ENCODE results near the gene KAT6B.

The KAT6B gene

DNA sequence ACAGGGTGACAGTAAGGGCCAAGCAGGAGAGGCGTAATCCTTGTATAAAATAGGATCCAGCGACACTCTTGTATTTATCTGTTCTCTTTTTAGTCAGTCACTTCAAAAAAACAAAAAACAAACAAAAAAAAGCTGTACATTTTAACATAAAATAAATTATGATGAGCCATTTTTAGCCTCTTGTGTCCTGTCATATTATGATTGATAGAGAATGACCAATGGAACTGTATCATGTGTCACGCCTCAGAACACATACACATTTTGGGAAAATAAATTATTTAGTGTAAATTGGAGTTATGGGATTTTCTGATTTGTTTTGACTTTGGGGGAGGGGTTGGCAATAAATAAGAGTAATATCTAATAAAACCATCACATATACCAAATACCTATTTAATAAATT is 205.7 kb downstream of the KAT6B start:
- H3K9me3 ChIP-seq (ENCODE audit: insufficient read depth, low read depth, low read length): no peaks in the 10 kb centered on the region
- H3K27ac ChIP-seq (ENCODE audit: low read depth, low read length): no peak overlapping the region
- no peaks in the 10 kb centered on the region for H3K27me3 ChIP-seq (ENCODE audit: insufficient read depth, low read length)
- no peak overlapping the region for H3K4me3 ChIP-seq (ENCODE audit: low read length)
- H3K4me1 ChIP-seq (ENCODE audit: insufficient read depth, low read length): no peaks in the 10 kb centered on the region
- peaks cover 38% of the 10 kb centered on the region for H3K36me3 ChIP-seq (ENCODE audit: insufficient read depth, low read length)
- 89% methylated on average over 2 of the region's 3 CpGs for WGBS
- H3K9ac ChIP-seq (ENCODE audit: low read depth, low read length): no peak overlapping the region

DNA sequence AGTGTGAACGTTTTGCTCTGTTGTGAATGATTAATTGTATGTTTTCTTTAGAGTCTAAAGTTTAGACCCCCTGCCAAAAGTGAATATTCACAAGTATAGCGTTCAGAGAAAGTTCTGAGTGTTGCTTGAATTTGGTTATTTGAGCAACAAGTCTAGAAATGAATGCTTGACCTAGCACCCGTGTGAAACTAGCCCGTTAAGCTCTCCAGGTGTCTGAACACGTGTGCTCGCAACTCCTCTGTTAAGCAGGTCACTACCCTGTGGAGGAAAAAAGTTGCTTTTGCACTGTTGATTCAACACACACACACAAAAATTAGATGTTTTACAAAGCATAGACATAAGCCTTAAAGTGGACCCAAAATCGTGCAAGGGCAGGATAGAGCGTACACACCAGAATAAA is 206.4 kb downstream of the KAT6B start:
- H3K4me3 ChIP-seq (ENCODE audit: low read length): no peak overlapping the region
- H3K4me1 ChIP-seq (ENCODE audit: insufficient read depth, low read length): no peaks in the 10 kb centered on the region
- no peaks in the 10 kb centered on the region for H3K27me3 ChIP-seq (ENCODE audit: insufficient read depth, low read length)
- H3K9ac ChIP-seq (ENCODE audit: low read depth, low read length): no peak overlapping the region
- H3K27ac ChIP-seq (ENCODE audit: low read depth, low read length): no peak overlapping the region
- 92% methylated on average over 8 of the region's 8 CpGs for WGBS
- no peaks in the 10 kb centered on the region for H3K9me3 ChIP-seq (ENCODE audit: insufficient read depth, low read depth, low read length)
- peaks cover 32% of the 10 kb centered on the region for H3K36me3 ChIP-seq (ENCODE audit: insufficient read depth, low read length)

DNA sequence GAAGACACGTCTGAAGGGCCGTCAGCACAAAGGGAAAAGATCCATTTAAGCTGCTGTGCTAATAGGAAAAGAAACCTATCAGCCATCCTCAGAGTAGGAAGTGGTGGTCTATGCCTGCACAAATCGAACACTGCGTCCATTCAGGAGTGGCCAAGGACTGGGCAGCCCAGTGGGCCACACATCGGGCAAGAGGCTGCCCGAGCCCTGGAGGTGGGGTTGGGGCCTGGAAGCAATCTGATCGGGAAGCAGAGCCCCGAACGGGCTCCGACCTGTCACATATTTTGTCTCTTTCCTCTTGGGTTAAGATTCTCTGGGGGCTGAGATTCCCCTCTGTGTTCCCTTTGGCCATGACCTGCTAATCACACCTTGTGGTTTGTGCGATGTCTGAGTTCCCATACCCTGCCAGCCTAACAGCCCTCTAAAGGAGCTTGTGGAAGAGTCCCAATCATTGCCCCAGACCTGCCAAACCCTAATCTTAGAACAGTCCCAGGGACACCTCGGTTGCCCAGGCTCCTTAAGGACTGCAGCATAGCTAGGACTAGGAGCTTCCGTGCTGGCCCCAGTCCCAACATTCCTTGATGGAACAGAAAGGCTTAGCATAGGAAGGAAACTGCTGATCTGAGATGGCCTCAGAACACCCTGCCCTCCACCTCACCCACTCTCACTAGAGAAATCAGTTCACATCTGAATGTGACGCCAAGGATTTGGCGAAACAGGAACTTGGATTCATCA is 207.2 kb downstream of the KAT6B start:
- Histone ChIP-seq H3K4me1 (ENCODE audit: insufficient read depth, low read length) (no peaks in the 10 kb centered on the region), H3K9me3 (ENCODE audit: insufficient read depth, low read depth, low read length) (no peaks in the 10 kb centered on the region), H3K9ac (ENCODE audit: low read depth, low read length) (no peak overlapping the region), H3K4me3 (ENCODE audit: low read length) (no peak overlapping the region), H3K36me3 (ENCODE audit: insufficient read depth, low read length) (peaks cover 25% of the 10 kb centered on the region), H3K27ac (ENCODE audit: low read depth, low read length) (no peak overlapping the region), H3K27me3 (ENCODE audit: insufficient read depth, low read length) (no peaks in the 10 kb centered on the region)
- 92% methylated on average over 15 of the region's 15 CpGs for WGBS

DNA sequence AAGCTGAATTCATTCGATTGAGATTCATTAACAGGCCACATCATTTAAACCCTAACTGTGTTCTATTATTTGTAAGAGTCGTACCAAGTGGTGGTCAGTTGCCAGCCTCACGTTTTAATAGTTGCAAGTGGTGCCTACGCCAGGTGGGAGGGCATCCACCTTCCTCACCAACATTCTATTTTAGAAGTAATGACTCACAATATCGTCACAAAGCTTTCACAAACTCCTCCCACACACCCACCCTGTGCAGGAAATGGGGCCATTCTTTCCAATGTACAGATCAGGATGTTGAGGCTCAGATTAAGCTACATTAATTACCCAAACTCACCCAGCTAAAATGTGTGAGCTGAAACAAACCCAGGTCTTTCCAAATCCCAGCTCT is 207.7 kb downstream of the KAT6B start:
- H3K27me3 ChIP-seq (ENCODE audit: insufficient read depth, low read length): no peaks in the 10 kb centered on the region
- no peaks in the 10 kb centered on the region for H3K4me1 ChIP-seq (ENCODE audit: insufficient read depth, low read length)
- 89% methylated on average over 5 of the region's 5 CpGs for WGBS

DNA sequence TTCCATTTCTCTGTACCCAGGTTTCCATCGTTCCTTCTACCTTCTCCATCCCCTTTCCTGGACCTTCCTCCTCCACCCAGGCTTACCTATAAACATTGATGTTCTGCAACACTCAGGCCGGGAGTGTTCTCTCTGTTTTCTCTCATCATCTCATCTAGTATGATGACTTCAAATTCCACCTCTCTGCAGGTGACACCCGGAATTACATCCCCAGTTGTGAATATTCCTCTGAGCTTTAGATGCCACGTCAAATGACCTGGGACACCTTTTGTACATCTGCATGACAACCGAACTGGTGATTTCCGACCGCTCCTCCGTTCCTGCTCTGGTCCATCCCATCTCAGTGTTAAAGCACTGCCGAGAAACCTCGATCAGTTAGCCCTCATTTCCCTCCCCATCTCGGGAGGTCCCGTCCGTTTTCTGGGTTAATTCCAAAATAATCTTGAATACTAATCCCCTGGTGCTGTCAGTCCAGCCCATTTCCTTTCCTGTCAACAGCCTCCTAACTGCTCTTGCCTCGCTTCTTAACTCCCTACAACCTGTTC is 208.4 kb downstream of the KAT6B start:
- no peaks in the 10 kb centered on the region for H3K27me3 ChIP-seq (ENCODE audit: insufficient read depth, low read length)
- H3K27ac ChIP-seq (ENCODE audit: low read depth, low read length): no peak overlapping the region
- WGBS: 87% methylated on average over 14 of the region's 14 CpGs
- no peaks in the 10 kb centered on the region for H3K9me3 ChIP-seq (ENCODE audit: insufficient read depth, low read depth, low read length)
- no peak overlapping the region for H3K9ac ChIP-seq (ENCODE audit: low read depth, low read length)
- H3K36me3 ChIP-seq (ENCODE audit: insufficient read depth, low read length): peaks cover 13% of the 10 kb centered on the region
- H3K4me3 ChIP-seq (ENCODE audit: low read length): no peak overlapping the region
- H3K4me1 ChIP-seq (ENCODE audit: insufficient read depth, low read length): no peaks in the 10 kb centered on the region

More for the DNA sequence above, 207.7 kb downstream of the KAT6B start:
- H3K9ac ChIP-seq (ENCODE audit: low read depth, low read length): no peak overlapping the region
- H3K9me3 ChIP-seq (ENCODE audit: insufficient read depth, low read depth, low read length): no peaks in the 10 kb centered on the region
- no peak overlapping the region for H3K27ac ChIP-seq (ENCODE audit: low read depth, low read length)
- no peak overlapping the region for H3K4me3 ChIP-seq (ENCODE audit: low read length)
- peaks cover 19% of the 10 kb centered on the region for H3K36me3 ChIP-seq (ENCODE audit: insufficient read depth, low read length)

DNA sequence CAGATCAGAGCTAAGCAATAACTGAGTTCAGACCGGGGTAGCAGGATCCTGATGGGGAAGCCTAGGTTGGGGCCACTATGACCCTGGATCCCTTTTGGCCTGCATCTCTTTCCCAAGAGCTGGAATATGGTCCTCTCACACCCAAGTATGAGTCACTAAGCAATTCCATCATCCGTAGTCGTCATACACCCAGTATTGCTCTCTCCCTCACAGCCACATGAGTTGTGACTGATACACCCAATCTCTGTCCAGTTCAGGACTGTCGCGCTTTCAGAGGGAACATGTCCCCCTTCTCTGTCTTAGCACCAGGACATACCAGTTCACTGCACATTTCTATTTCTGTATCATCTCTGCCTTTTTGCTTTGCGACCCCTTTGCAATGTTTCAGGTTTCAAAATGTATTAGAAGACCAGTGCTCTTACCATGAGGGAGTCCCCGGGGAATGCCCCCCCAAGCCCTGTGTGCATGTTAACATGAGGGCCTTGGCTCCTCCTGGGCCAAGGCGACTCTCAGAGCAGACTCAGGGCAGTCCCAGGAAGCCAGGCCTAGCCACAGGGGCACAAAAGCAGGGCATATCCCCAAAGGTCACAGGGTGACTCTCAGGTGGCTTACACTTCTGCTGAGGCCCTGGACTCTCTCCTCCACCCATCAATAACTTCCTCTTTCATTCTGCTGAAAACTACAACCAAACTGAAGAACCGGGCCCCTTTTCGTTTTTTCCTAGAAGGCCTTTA is 209.7 kb downstream of the KAT6B start:
- H3K27me3 ChIP-seq (ENCODE audit: insufficient read depth, low read length): no peaks in the 10 kb centered on the region
- H3K9ac ChIP-seq (ENCODE audit: low read depth, low read length): no peak overlapping the region
- H3K9me3 ChIP-seq (ENCODE audit: insufficient read depth, low read depth, low read length): no peaks in the 10 kb centered on the region
- no peaks in the 10 kb centered on the region for H3K4me1 ChIP-seq (ENCODE audit: insufficient read depth, low read length)
- H3K4me3 ChIP-seq (ENCODE audit: low read length): no peak overlapping the region
- H3K36me3 ChIP-seq (ENCODE audit: insufficient read depth, low read length): no peaks in the 10 kb centered on the region
- no peak overlapping the region for H3K27ac ChIP-seq (ENCODE audit: low read depth, low read length)
- 93% methylated on average over 10 of the region's 10 CpGs for WGBS

DNA sequence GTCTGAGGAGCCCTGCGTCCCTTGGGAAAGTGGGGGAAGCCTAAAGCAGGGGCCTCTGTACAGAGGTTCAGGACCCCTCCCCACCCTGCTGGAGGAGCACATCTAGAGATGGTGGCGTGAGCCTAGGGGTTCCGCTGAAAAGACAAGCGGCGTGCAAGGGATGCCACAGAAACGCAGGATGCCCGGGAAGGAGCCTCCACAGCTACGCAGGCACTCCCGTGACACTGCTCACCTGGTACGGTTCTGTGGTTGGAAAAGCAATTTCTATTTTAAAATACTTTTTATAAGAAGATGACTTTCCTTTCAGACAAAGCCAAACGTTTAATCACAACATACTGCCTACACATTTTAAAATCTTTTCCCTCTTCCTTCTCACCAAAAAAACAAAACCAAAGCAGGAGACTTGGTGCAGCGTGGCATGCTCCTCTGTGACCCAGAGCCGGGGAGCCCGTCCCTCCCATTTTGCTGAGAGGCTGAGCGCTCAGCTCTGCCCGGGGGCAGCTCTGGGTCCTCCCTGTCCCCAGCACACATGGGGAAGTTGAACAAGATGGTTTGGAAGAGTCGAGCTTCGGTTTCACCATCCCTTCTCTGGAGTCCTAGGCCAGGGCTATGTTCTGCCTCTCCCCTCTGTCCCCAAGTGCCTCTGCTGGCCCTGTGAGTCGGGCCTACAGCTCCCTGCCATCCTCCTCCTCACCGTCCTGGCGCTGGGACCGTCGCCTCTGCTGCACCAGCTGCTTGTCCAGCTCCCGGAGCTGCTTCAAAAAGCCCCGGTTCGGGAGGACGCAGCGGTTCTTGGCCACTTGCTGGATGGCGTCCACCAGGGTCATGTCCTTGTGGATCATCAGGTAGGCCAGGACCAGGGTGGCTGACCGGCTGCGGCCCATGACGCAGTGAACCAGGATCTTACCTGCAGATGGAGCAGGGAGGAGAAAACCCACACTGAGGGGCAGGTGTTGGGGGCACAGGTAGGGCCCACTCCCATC is 211.1 kb downstream of the KAT6B start:
- Histone ChIP-seq H3K4me1 (ENCODE audit: insufficient read depth, low read length) (no peaks in the 10 kb centered on the region), H3K9ac (ENCODE audit: low read depth, low read length) (no peak overlapping the region), H3K27ac (ENCODE audit: low read depth, low read length) (no peak overlapping the region), H3K4me3 (ENCODE audit: low read length) (no peak overlapping the region), H3K9me3 (ENCODE audit: insufficient read depth, low read depth, low read length) (no peaks in the 10 kb centered on the region), H3K36me3 (ENCODE audit: insufficient read depth, low read length) (no peaks in the 10 kb centered on the region), H3K27me3 (ENCODE audit: insufficient read depth, low read length) (no peaks in the 10 kb centered on the region)
- WGBS: 94% methylated on average over 32 of the region's 32 CpGs

DNA sequence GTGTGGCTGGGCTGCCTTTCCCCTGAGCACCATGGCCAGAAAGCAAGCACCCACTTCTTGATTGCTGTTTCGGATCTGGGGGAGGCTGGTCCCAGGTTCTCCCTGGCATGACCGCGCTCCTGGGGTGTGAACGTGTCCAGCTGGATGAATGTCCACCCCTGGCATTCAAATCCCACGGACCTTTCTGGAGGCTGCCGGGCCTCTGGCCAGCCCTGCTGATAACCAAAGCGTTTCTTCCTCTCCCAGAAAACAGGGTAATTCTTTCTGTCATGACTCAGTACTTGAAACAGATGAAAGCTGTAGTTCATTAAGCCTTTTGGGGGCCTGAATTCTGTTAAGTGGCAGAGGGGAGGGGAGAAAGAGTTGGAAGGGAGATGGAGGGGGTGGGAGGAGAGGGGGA is 211.9 kb downstream of the KAT6B start:
- Histone ChIP-seq H3K36me3 (ENCODE audit: insufficient read depth, low read length) (no peaks in the 10 kb centered on the region), H3K27me3 (ENCODE audit: insufficient read depth, low read length) (no peaks in the 10 kb centered on the region), H3K9me3 (ENCODE audit: insufficient read depth, low read depth, low read length) (no peaks in the 10 kb centered on the region), H3K4me3 (ENCODE audit: low read length) (no peak overlapping the region), H3K27ac (ENCODE audit: low read depth, low read length) (no peak overlapping the region), H3K9ac (ENCODE audit: low read depth, low read length) (no peak overlapping the region), H3K4me1 (ENCODE audit: insufficient read depth, low read length) (no peaks in the 10 kb centered on the region)
- 95% methylated on average over 7 of the region's 7 CpGs for whole genome bisulfite sequencing

DNA sequence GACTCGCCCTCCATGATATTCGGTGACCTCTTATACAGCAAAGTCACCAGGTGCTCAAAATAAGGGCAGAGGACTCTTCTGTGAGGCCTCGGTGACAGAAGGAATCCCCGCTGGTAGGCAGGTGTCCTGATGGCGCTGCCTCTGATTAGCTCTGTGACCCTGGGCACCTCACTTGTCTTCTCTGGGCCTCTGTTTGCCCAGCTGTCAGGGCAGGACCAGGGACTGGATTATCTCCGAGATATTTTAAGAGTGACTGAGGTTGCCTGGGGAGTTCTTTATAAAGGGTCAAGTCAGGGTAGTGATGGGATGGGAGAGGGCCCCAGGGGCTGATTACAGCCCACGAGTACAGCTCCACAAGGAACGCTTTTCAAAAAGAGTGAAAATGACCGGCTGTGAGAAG is 214.2 kb downstream of the KAT6B start:
- no peak overlapping the region for H3K9ac ChIP-seq (ENCODE audit: low read depth, low read length)
- 93% methylated on average over 9 of the region's 9 CpGs for WGBS
- H3K9me3 ChIP-seq (ENCODE audit: insufficient read depth, low read depth, low read length): no peaks in the 10 kb centered on the region
- no peaks in the 10 kb centered on the region for H3K4me1 ChIP-seq (ENCODE audit: insufficient read depth, low read length)
- H3K27me3 ChIP-seq (ENCODE audit: insufficient read depth, low read length): no peaks in the 10 kb centered on the region
- no peak overlapping the region for H3K4me3 ChIP-seq (ENCODE audit: low read length)
- H3K36me3 ChIP-seq (ENCODE audit: insufficient read depth, low read length): no peaks in the 10 kb centered on the region
- H3K27ac ChIP-seq (ENCODE audit: low read depth, low read length): no peak overlapping the region

DNA sequence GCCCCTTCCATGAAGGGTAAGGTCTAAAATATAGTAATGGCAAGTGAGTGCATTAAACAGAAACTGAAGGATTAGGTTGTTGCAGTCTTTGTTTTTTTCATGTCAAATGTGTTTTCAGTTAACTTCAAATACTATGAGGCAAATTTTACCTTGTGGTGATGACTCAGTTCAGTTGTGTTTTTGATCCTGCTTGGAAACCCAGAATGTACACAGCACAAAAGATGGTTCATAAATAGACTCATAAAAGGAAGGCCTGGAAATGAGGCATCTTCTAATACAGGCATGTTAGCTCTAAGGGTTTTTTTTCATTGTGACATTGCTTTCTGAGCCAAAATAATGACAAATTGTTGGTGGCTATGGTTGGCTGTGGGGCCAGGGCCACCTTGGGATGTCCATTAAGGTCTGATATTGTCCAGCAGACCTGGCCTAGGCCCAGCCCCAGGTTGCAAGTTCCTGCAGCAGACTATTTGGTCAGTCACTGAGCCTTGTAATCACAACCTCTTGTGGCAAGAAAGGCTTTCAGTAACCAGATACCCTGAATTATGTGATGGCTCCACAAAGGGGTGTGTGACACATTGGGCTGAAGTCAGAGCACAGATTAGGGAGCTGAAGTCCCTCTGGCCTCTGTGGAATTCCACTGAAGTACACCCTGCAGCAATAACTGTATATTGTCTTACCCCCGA is 216.0 kb downstream of the KAT6B start:
- H3K27ac ChIP-seq (ENCODE audit: low read depth, low read length): no peak overlapping the region
- H3K9ac ChIP-seq (ENCODE audit: low read depth, low read length): no peak overlapping the region
- WGBS: 95% methylated on average over 1 of the region's 1 CpG
- no peaks in the 10 kb centered on the region for H3K9me3 ChIP-seq (ENCODE audit: insufficient read depth, low read depth, low read length)
- H3K4me1 ChIP-seq (ENCODE audit: insufficient read depth, low read length): no peaks in the 10 kb centered on the region
- H3K36me3 ChIP-seq (ENCODE audit: insufficient read depth, low read length): no peaks in the 10 kb centered on the region
- no peaks in the 10 kb centered on the region for H3K27me3 ChIP-seq (ENCODE audit: insufficient read depth, low read length)
- no peak overlapping the region for H3K4me3 ChIP-seq (ENCODE audit: low read length)
